H1 (cell line): ENCODE measurements around the gene SLC16A8. TPM values are rescaled to one million over a fixed set of nuclear protein-coding genes. Genes with fewer than 3 reads are reported as not detected.

Source experiments
- CTBP2 ChIP-seq: IDR thresholded peaks from 2 replicates; pipeline ENCODE4 v1.7.0; 2011; ENCODE audit warnings: borderline replicate concordance, mild to moderate bottlenecking, moderate library complexity, mixed read lengths, low read length; ENCODE audit not compliant: insufficient read depth, insufficient read length
- JUN ChIP-seq: IDR thresholded peaks from 2 replicates; pipeline ENCODE4 v1.6.1; 2011; ENCODE audit warnings: low read depth, mild to moderate bottlenecking, improper control_type of control experiment, low read length
- PHF8 ChIP-seq: fragments of 200-600 bp; sonication (generic); conservative IDR thresholded peaks from 2 replicates; pipeline ENCODE4 v1.7.1; 2012; ENCODE audit warnings: low read depth, mild to moderate bottlenecking, inconsistent platforms, low read length, moderate library complexity
- TEAD4 ChIP-seq: IDR thresholded peaks from 2 replicates; pipeline ENCODE4 v1.6.1; 2012; ENCODE audit warnings: low read depth, low read length, inconsistent platforms, mixed read lengths
- polyA plus RNA-seq, 7 experiments: library from polyadenylated mRNA; depleted of rRNA in 3 of 7; stranded (reverse) in 5 of 7; unstranded in 2 of 7; fragments of >200 nt in 5 of 7; fragments of 200-250 nt in 2 of 7; gene quantifications; 1 replicate in 5 of 7; 2 replicates in 1 of 7; 4 replicates in 1 of 7; pipeline versions ENCODE4 v1.2.1 to v1.2.3, GENCODE V29; 2011 to 2013; ENCODE audit warnings: missing spikeins in 2 of 7, mixed read lengths in 2 of 7
- total RNA-seq: library from RNA; stranded (reverse); fragmentation: NEBNext Ultra II Directional; extraction: Animal tissue kit (Norgen Biotek cat#: 25700); gene quantifications from 2 replicates; pipeline ENCODE4 v1.2.1, GENCODE V29; 2021

SLC16A8 gene
- total and polyA plus RNA-seq, 2 of the 8 experiments (the other 6 are each of a cell fraction or from before 2014, with no cell fraction given): 0.70 TPM; not detected in 1

DNA sequence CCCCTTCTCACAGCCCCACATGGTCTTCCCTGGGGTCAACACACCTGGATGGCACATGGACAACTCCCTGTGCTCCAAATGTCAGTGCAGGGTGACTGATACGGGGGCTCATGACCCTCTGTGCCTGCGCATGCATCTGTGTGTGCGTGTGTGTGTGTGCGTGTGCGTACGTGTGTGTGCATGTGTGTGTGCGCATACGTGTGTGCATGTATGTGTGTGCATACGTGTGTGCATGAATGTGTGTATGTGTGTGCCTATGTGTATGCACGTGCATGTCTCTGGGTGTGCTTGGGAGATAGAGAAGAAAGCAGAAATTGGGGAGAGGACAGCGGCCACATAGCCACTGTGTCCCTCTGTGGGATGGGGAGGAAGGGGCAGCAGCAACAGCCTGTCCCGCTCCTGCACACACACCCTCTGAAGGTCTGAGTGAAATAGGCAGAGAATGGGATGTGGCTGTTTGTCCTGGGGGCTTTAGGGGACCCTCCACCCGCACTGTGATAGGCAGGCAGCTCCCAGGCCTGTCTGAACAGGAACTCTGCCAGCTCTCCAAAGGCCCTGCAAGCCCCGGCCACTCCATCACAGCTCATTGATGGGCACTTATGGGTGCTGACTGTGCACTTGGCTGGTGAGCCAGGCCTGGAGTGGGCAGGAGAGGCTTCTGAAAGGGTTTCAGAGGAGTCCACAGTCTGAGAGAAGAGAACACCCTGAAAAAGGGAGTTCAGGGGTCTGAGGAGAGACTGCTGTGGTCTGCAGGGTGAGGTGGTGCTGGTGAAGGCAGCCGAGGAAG, 55.4 kb downstream of the SLC16A8 start (continued):
- TF ChIP-seq JUN (no peak), TEAD4 (no peak), CTBP2 (no peak), PHF8 (no peak)
- TF ChIP-seq, all 59 proteins: peak for 0

Other genes with a start within 250 kb of the SLC16A8 start
- 13.3 and 13.7 TPM in 2 replicates for gene ANKRD54, start 239.8 kb downstream of the SLC16A8 start, total RNA-seq
- gene ANKRD54, start 239.8 kb downstream of the SLC16A8 start, polyA plus RNA-seq (2011; rRNA removed): 16.7 and 18.8 TPM in 2 replicates
- 622 and 639 TPM in 2 replicates for gene EIF3L, start 234.8 kb downstream of the SLC16A8 start, total RNA-seq
- gene EIF3L, start 234.8 kb downstream of the SLC16A8 start, polyA plus RNA-seq (2011; rRNA removed): 588 and 886 TPM in 2 replicates
- 25.8 and 32.1 TPM in 2 replicates for gene MICALL1, start 177.9 kb downstream of the SLC16A8 start, total RNA-seq
- gene MICALL1, start 177.9 kb downstream of the SLC16A8 start, polyA plus RNA-seq (2011; rRNA removed): 17.7 and 23.4 TPM in 2 replicates
- 0.21 and 0.54 TPM in 2 replicates for gene C22orf23, start 130.6 kb downstream of the SLC16A8 start, total RNA-seq
- gene C22orf23, start 130.6 kb downstream of the SLC16A8 start, polyA plus RNA-seq (2011; rRNA removed): 0.50 and 0.71 TPM in 2 replicates
- 150 and 160 TPM in 2 replicates for gene POLR2F, start 130.5 kb downstream of the SLC16A8 start, total RNA-seq
- 176 and 193 TPM in 2 replicates for gene POLR2F, start 130.5 kb downstream of the SLC16A8 start, polyA plus RNA-seq (2011; rRNA removed)
- gene SOX10, start 99.6 kb downstream of the SLC16A8 start, total RNA-seq: 2.7 and 3.3 TPM in 2 replicates
- 2.7 and 3.8 TPM in 2 replicates for gene SOX10, start 99.6 kb downstream of the SLC16A8 start, polyA plus RNA-seq (2011; rRNA removed)
- gene PICK1, start 26.8 kb downstream of the SLC16A8 start, total RNA-seq: 22.9 and 26.2 TPM in 2 replicates
- gene PICK1, start 26.8 kb downstream of the SLC16A8 start, polyA plus RNA-seq (2011; rRNA removed): 20.4 and 26.7 TPM in 2 replicates
- 5.4 and 7.2 TPM in 2 replicates for gene BAIAP2L2, start 26.5 kb upstream of the SLC16A8 start, total RNA-seq
- gene BAIAP2L2, start 26.5 kb upstream of the SLC16A8 start, polyA plus RNA-seq (2011; rRNA removed): 10.0 and 13.9 TPM in 2 replicates
- 13.2 and 14.2 TPM in 2 replicates for gene PLA2G6, start 97.6 kb upstream of the SLC16A8 start, total RNA-seq
- gene PLA2G6, start 97.6 kb upstream of the SLC16A8 start, polyA plus RNA-seq (2011; rRNA removed): 21.0 and 36.0 TPM in 2 replicates
- gene MAFF, start 117.8 kb upstream of the SLC16A8 start, total RNA-seq: 6.2 and 6.3 TPM in 2 replicates
- gene MAFF, start 117.8 kb upstream of the SLC16A8 start, polyA plus RNA-seq (2011; rRNA removed): 1.5 and 2.4 TPM in 2 replicates
- 79.9 and 81.0 TPM in 2 replicates for gene TMEM184B, start 188.8 kb upstream of the SLC16A8 start, total RNA-seq
- 41.6 and 70.6 TPM in 2 replicates for gene TMEM184B, start 188.8 kb upstream of the SLC16A8 start, polyA plus RNA-seq (2011; rRNA removed)
- 244 and 247 TPM in 2 replicates for gene CSNK1E, start 233.2 kb upstream of the SLC16A8 start, total RNA-seq
- 263 and 387 TPM in 2 replicates for gene CSNK1E, start 233.2 kb upstream of the SLC16A8 start, polyA plus RNA-seq (2011; rRNA removed)